ENCODE results near the gene GOLGA6L10.
"Not testable (repeated sequence)": the region's sequence is repeated elsewhere in the genome, so short reads cannot be mapped to it uniquely, and the experiment has no call there.

GOLGA6L10 gene

GRCh38 chr15:82320861-82321260, 28.4 kb downstream of the GOLGA6L10 start:
- not testable (repeated sequence) for FAIRE-seq; DNase-seq (ENCODE audit: insufficient read length, low spot score)

- not testable (repeated sequence) for FAIRE-seq; DNase-seq (ENCODE audit: insufficient read length, low spot score)
Measured at GRCh38 chr15:82319522-82320278, 29.6 kb downstream of the GOLGA6L10 start.

GRCh38 chr15:82318281-82318680, 31.0 kb downstream of the GOLGA6L10 start:
- not testable (repeated sequence) for FAIRE-seq; DNase-seq (ENCODE audit: insufficient read length, low spot score)

- DNase-seq (ENCODE audit: insufficient read length, low spot score); FAIRE-seq: not testable (repeated sequence)
Measured at GRCh38 chr15:82317516-82317915, 31.8 kb downstream of the GOLGA6L10 start.

- no peak for FAIRE-seq
- DNase-seq (ENCODE audit: insufficient read length, low spot score), result no peak
Measured at GRCh38 chr15:82317091-82317489, 32.2 kb downstream of the GOLGA6L10 start.

GRCh38 chr15:82316247-82317090, 32.8 kb downstream of the GOLGA6L10 start:
- FAIRE-seq, result not testable (repeated sequence)

GRCh38 chr15:82315519-82316246, 33.6 kb downstream of the GOLGA6L10 start:
- no peak for FAIRE-seq
- DNase-seq (ENCODE audit: insufficient read length, low spot score), result no peak

More at GRCh38 chr15:82316247-82317090, 32.8 kb downstream of the GOLGA6L10 start:
- DNase-seq (ENCODE audit: insufficient read length, low spot score), result not testable (repeated sequence)

GRCh38 chr15:82314769-82315518, 34.3 kb downstream of the GOLGA6L10 start:
- FAIRE-seq, result no peak
- DNase-seq (ENCODE audit: insufficient read length, low spot score), result no peak

- FAIRE-seq; DNase-seq (ENCODE audit: insufficient read length, low spot score): not testable (repeated sequence)
Measured at GRCh38 chr15:82313951-82314768, 35.1 kb downstream of the GOLGA6L10 start.

GRCh38 chr15:82313446-82313845, 35.8 kb downstream of the GOLGA6L10 start:
- FAIRE-seq (no peak), DNase-seq (ENCODE audit: insufficient read length, low spot score) (no peak)

- DNase-seq (ENCODE audit: insufficient read length, low spot score), result peak; percentile 45
- no peak for FAIRE-seq
Measured at GRCh38 chr15:82312586-82313349, 36.5 kb downstream of the GOLGA6L10 start.

- FAIRE-seq; DNase-seq (ENCODE audit: insufficient read length, low spot score): not testable (repeated sequence)
Measured at GRCh38 chr15:82311321-82311720, 38.0 kb downstream of the GOLGA6L10 start.

GRCh38 chr15:82309802-82310201, 39.5 kb downstream of the GOLGA6L10 start:
- DNase-seq (ENCODE audit: insufficient read length, low spot score) (no peak), FAIRE-seq (no peak)

- FAIRE-seq (no peak), DNase-seq (ENCODE audit: insufficient read length, low spot score) (no peak)
Measured at GRCh38 chr15:82307714-82308081, 41.6 kb downstream of the GOLGA6L10 start.

GRCh38 chr15:82306791-82307713, 42.2 kb downstream of the GOLGA6L10 start:
- FAIRE-seq, result no peak

GRCh38 chr15:82305621-82306048, 43.6 kb downstream of the GOLGA6L10 start:
- DNase-seq (ENCODE audit: insufficient read length, low spot score) (no peak), FAIRE-seq (no peak)

More at GRCh38 chr15:82306791-82307713, 42.2 kb downstream of the GOLGA6L10 start:
- DNase-seq (ENCODE audit: insufficient read length, low spot score), result no peak

GRCh38 chr15:82304778-82305090, 44.5 kb downstream of the GOLGA6L10 start:
- DNase-seq (ENCODE audit: insufficient read length, low spot score), result no peak
- FAIRE-seq, result no peak
